Left forelimb (tissue), 1 donor: ENCODE measurements around the gene GPR65.
A peak's percentile ranks its signal among the peaks of the same experiment; 100 is the strongest.

Experiments
- DNase-seq: peaks from one replicate; pipeline ENCODE4 v3.0.0-alpha.2; 2018; ENCODE audit warnings: low spot score

GPR65 gene, protein sequence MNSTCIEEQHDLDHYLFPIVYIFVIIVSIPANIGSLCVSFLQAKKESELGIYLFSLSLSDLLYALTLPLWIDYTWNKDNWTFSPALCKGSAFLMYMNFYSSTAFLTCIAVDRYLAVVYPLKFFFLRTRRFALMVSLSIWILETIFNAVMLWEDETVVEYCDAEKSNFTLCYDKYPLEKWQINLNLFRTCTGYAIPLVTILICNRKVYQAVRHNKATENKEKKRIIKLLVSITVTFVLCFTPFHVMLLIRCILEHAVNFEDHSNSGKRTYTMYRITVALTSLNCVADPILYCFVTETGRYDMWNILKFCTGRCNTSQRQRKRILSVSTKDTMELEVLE

DNA sequence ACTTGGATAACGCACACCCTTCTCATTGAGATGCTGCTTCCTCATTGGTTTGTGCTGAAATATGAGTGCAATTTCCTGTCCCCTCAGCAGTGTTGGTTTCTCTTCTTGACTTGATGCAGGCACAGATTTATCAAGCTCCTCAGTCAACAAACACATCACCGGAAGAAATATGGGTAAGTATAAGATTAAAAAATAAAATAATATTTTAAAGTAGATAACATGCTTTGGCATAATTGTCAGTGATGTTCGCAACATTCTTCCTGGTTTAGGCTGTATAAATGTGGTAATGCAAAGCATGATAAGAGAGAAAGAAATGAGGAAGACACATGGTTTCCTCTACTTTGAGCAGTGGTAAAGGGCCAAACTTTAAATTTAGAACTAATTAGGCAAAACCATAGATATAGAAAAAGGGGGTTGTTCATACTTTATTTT, at the start of gene GPR65:
GPR65 (plus strand) TSS at position 86 of the 432 bp plus-strand sequence. CDS start 5,713 bp downstream, outside the sequence.
- no peak for DNase-seq

DNA sequence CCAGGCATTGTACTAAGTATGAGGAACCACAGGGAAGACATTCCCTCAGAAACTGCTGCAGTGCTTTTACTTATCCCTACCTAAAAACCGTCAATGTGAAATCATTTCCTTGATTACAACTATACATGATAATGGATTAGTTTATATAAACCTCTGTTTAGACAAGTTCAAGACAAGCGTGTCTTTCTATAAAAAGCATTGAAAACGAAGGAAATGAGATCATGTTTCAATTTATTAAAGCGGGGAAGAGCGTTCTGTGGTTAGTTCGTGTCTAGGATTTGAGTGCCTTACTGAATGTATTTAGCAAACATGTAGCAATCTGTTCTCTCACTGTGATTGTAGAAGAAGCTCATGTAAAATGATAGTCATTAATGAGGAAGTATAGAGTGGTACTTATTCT, 49.4 kb upstream of the GPR65 start:
- no peak for DNase-seq

DNA sequence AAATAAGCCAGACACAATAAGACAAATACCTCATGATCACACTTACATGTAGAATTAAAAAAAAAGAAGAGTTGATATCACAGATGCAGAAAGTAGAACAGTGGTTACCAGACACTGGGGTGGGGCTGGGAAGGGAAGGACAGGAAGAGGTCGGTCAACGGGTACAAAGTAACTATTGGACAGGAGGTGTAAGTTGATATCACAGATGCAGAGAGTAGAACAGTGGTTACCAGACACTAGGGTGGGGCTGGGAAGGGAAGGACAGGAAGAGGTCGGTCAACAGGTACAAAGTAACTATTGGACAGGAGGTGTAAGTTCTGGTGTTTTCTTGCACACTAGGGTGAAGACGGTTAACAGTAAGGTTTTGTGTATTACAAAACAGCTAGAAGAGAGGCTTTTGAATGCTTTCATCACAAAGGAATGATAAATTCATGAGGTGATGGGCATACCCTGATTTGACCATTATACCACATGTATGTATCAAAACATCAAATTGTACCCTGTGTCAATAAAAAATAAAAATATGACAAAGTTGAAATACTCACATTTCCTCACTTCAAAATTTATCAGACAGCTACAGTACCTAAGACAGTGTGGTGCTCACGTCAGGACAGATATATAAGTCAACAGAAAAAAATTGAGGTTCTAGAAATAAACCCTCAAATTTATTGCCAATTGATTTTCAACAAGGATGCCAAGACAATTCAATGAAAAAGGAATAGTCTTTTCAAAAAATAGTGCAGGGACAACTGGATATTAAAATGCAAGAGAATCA, 44.7 kb upstream of the GPR65 start:
- DNase-seq: no peak

DNA sequence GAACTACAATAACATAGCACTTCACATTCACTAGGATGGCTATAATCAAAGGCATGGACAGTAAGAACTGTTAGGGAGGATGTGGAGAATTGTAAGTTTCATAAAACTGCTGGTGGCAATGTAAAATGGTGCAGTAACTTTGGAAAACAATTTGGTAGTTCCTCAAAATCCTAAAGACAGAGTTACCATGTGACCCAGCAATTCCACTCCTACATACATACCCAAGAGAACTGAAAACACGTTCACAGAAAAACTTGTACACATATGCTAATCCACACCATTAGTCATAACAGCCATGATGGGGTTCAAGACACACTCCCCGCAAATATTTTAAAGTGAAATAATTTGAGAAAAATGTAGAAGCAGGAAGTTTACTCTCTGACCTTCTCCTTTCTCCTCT, 43.7 kb upstream of the GPR65 start:
- DNase-seq: no peak

DNA sequence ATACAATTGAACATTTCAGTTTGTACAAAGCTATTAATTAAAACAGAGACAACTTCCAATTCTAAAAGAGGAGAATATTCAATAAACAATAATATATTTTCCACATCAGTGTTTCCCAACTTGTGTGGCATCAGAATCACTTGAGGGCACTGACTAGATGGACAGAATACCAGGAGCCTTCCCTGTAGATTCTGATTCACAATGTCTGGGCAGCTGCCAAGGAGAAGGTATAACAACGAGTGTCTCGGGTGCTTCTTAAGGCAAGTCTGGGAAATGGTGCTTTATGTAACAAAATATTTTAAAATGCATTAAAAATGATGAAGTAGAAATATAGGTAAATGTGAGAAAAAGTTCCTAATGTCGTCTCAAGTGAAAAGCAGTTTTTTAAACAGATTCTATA, 38.1 kb upstream of the GPR65 start:
- no peak for DNase-seq

DNA sequence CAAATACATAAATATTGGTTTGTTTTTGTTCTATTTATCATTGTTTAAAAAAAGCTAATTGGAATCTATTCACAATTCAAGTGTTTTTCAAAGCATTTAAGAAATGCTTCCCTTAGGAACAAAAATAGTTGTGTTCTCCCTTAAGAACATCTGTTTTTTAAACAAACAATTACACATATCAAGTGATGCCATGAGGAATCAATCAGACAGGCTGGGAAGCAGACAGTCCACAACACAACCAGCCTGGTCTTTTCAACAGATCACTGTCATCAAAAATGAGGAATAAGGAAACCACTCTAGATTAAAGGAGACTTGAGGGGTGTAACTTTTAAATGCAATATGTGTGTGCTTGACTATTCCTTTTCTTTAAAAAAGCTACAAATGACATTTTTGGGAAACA, 37.4 kb upstream of the GPR65 start:
- no peak for DNase-seq

DNA sequence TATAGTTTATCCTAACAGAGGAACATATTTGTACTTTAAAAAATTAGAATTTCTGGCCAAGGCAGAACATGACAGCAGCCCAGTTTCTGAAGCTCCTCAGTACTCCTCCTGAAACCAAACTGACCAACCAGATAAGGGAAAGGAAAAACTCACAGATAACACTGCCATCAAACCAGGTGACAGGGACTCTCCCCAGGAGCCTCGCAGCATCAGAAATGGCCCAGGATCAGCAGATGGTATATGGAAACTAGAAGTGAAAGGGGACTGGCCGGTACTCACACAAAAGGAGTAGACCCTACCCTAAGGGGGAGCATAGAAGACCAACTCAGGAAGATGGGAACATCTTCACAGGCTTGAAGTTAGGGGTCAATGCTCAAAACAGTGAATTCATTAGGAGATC, 33.9 kb upstream of the GPR65 start:
- no peak for DNase-seq

DNA sequence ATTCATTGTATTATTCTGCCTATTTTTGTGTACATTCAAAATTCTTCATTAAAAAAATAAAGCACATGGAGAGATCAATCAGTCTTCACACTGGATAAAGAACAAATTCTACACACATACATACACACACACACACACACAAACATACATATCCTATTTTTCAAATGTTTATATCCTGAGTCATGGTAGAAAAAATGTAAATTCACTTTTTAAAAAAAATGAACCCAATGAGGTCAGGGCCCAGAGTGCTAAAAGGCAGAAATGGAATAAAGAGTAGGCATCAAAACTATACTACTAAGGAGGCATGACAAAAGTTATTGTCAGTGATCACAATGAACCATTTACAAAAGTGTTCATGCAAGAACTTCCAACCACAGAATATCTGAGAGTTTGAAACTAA, 29.3 kb upstream of the GPR65 start:
- no peak for DNase-seq

DNA sequence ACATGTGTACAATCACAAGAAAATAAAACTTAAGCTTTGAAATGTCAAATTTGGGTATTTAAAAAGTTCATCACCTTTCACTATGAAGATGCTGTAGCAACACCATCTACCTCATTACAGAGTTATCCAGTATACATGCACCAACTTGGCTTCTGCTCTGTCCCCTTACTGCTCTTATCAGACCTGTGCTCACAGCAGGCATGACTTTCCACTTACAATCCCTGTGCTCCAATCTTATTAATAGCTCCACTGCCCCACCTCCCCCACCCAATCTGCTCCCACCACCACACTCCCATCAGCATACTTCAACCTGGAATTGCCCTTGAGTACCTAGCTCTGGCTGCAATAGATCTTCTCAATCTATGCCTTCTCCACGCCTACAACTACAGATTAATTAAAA, 25.2 kb upstream of the GPR65 start:
- no peak for DNase-seq

DNA sequence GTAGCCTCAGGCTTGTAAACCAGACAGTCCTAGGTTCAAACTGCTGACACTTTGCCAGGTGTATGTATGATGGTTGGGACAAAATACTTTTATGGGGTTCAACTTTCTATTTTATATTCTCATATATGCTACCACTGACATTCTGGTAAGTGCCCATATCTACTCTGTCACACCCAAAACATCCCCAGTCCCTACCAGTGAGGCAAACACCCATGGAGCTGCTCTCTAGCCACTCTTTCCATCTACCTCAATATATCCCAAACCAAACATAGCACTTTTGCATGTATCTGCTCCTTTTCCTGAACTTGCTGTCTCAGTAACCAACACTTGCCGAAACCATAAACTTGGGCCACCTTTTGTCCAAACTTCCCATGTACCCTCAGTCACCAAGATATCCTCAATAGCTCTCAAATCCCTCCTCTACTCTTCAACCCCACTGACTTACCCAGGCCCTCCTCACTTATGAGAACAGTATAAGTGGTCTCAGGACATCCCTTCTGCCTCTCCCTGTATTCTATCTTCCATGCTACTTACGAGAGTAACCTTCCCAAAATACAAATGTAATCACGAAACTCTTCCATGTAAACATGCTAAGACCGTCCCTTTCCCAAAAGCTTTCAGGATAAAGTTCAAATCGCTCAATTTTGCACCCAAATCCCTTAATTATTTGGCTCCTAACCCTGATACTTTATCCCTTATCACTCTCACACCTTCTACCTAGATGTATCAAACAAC, 15.5 kb upstream of the GPR65 start:
- no peak for DNase-seq

DNA sequence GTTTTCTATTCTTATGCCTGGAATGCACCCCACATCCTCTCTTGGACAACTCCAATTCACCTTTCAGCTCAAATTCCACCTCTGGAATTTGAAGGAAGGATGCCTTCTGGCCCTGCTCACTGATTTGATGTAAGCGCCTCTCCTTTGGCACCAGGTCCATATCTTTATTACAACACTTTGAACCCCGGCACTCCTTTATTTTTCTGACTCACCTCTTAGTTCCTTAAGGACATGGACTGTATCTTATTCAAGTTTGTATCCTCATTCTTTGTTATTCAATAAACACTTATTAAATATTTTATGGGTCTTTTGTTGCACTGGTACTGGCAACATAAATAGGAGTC, 15.0 kb upstream of the GPR65 start:
- DNase-seq: no peak

DNA sequence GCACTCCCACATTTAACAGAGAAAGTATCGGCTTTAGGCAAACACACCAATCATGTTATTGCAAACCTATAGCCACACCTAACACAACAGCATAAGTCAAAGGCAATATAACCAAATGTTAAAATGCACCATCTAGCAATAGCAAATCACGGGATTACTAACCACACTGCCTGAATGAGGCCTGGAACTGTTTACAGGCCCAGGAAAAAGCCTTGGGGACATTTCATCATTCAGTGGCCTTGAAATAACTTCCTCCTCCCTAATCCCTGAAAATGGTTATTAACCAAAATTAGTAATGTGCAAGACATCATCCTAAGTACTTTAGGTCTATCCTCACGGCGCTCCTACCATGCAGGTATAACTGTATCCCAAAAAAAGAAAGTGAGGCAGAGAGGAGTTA, 14.3 kb upstream of the GPR65 start:
- no peak for DNase-seq

DNA sequence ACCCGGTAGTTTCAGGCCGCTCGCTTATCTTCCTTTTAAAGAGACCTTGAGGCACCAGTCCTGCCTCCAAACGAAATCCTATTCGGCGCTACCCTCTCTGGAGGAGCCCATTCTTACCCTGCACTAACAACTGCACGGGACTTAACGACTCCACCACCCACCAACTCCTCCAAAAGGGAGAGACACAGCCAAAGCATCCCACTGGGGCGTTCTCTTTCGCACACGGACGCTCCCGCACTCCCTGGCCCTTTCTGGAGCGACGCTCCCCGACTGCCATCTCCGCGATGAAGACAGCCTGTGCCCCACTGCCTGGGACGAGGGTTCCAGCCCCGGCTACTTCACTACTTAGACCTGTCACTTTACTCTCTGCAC, 12.6 kb upstream of the GPR65 start:
- DNase-seq: no peak

DNA sequence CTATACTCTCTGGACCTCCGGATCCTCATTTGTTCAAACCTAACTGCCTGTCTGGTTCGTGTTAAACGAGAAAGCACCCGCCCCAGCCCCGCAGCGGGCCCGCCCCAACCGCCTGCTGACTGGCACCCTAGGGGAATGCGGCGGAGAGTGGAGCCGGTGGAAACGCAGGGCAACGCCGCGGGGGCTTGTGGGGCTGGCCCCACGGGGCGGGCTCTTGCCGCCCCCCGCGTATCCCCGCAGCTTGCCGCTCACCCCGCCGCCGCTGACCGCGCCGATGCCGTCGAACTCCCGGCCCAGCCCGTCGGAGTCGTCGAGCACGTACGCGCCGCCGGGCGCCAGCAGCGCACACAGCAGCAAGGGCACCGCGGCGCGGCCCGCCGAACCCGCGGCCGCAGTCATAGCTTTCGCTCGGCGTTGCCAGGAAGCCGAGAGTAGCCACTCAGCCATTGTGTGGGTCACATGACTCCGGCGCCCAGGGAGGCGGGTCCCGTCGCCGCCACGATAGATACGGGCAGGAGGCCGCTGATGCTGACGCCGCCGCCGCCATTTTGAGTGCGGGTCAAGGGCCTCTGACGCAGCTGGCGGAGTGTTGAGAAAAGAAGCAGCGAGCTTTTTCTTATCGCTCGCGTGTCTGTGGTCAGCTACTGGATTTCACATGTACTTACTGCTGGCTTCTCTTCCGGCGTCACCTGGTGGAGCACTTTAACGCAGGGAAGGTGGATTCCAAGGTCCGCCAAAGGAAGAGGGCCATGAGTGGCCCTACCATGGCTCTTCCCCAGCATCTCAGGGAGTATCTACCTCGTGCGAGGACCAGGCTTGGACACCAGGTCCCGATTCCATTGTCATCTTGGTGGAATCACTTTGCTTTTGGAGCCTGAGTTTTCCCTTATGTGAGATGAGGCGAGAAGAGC, 12.0 kb upstream of the GPR65 start, which contains the start of gene GALC:
GALC (minus strand) TSS at position 465 of the 911 bp plus-strand sequence; CDS start at position 447, 18 bp downstream.
- peak; percentile 95 for DNase-seq

DNA sequence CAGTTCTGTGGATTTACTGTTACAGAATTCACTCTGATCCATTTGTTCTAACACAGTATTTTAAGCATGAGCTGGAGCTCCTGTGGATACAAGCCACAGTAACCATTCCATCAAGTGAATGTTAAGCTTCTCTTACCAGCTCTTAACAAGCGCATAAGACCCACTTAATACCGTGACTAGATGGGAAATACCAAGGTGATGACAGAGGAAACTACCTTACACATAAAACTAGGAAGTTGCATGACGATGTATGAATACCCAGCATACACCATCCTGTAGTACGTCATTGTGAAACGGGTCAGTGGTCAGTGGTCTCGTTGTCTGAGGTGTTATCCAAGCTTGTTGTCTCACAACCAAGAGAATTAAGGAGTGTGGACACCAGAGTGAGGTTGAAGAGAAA, 10.0 kb upstream of the GPR65 start:
- DNase-seq: no peak

DNA sequence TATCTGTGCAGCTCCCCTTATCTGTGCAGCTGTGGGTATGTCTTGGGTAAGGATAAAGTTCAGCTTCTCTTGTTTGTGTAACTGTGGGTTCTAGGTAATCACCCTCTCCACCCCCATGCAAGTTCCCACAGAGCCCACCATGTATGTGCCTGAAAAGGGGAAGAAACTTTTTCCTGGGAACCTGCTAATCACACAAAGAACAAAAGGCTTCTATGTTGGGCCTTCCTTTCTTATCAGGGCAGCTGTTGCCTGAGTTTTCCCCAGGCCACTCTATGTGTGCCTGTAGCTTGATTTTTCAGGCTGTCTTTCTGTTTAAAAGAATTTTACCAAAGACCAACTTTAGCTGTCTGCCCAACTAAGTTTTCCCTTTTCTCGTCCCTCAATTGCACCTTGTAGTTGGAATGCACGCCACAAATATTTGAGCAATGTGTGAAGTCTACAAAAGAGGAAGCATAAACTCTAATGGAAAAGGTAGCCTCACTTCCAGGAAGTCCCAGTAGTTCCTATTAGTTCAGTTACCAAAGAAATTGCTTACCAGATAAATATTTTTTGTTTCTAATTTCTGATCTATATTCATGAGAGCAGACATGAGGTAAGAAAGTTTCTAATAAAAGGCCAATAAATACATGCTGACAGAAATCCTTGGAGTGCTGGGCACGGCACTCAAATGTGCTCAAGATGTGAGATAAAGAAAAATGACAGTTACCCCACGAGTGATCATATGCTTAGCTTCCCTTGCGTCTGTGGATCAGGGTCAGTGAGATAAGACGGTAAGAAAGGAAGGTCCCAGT, 9.2 kb upstream of the GPR65 start:
- DNase-seq: no peak

DNA sequence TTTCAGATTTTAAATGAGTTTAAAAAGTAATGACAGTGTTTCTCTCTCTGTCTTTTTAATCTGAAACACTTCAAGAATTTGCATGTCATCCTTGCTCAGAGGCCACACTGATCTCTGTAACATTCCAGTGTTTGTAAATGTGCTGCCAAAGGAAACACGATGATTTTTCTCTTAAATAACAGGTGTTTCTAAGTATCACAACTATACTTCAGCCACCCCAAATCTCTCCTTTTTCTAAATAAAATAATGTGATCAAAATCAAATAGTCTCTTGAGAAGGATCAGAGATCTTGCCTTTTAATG, 8.7 kb upstream of the GPR65 start:
- DNase-seq: no peak

DNA sequence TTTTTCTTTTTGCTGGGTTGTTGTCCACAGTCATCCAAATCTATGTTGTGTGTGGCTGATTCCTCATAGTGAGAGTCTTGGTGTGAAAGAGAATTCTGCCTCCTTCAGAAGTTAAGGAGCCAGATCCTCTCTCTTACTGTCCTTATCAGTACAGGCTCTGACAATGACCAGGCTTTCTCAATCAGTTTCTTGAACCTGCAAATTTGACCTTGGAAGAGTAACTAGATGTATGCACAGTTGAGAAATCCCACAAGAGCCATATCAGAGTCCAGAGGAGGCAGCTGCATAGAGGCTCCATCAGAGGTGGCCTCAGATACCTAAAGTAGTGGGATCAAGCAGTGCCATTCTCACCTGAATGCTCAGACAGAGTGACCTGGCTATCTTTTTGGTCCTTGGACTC, 6.5 kb upstream of the GPR65 start:
- DNase-seq: no peak

DNA sequence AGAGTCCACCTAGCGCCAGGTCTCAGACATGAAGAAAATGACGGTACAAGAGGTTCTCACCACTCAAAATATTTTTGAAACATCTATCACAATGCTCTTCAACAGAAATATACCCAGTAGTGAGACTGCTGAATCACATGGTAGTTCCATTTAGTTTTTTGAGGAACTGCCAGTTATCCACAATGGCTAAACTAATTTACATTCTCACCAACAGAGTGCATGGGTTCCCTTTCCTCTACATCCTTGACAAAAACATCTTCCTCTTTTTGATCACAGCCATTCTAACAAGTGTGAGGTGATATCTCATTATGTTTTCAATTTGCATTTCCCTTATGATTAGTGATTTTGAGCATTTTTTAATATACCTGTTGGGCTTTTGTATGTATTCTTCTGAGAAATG, 5.7 kb upstream of the GPR65 start:
- DNase-seq: no peak

DNA sequence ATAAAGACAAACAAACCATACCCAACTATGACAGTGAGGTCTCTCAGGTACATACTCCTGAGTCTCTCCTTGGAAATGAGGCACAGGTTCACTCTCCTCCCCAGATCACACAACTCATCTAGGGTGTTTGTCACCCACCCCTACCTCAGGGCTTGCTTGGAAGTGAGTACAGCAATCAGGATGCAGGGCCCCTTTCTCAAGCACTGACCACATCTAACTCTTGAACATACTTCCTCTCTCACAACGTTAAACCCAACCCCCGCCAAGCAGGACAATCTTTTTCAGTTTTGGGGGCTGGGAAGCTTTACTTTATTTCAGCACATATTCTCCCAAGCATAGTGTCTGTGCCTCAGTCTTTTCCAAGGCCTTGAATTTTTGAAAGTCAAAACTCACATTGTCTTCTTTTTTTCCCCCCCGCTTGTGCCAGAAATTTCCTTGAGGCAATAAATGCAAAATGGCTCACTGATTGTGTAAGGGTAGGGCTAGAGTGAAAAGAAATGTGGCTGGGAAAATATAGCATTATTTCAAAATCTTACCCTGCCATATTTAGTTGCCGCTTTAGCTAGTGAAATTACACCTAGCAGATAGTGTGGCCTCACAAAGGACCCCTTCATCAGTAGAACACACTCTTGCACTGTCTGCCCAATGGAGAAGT, 2.4 kb upstream of the GPR65 start:
- no peak for DNase-seq

DNA sequence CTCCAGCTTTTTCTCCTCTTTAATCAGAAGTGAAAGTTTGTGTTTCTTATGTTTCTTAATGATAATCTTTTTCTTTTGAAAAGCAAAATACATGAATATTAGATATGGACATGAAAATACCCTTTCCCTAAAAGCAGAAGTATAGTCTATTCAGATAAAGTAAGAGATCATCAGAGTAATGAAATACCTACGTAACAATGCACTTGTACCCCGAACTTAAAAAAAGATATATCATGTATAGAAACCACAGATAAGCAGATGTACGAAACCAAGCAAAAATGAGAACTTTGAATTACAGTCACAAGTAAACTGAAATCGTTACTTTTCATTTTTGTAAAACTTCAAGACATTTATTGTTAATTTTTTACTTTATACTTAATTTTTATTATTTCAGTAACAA, 1.5 kb upstream of the GPR65 start:
- no peak for DNase-seq
